Stimulated activated CD8-positive, alpha-beta memory T cell treated with anti-CD3 and anti-CD28 coated beads, Interleukin-12 subunit alpha, Interleukin-12 subunit beta, amount 100 ng/mL, for 4 hours (primary cell): ENCODE results near the gene CEP83.

Experiments used
- DNase-seq: peaks from one replicate; pipeline ENCODE4 v3.0.0-alpha.2; 2020; ENCODE audit warnings: low read depth

CEP83 gene

GRCh38 chr12:94304566-94305061, 155.1 kb downstream of the CEP83 start:
- DNase-seq = no peak

- no peak for DNase-seq
These were observed 155.7 kb downstream of the CEP83 start for GRCh38 chr12:94304012-94304411.

- no peak for DNase-seq
These were observed 159.8 kb downstream of the CEP83 start for GRCh38 chr12:94299846-94300245.

- no peak for DNase-seq
These were observed 161.7 kb downstream of the CEP83 start for GRCh38 chr12:94297876-94298505.

- no peak for DNase-seq
These were observed 162.5 kb downstream of the CEP83 start for GRCh38 chr12:94297096-94297699.

GRCh38 chr12:94290353-94290752, 169.3 kb downstream of the CEP83 start:
- DNase-seq = no peak

GRCh38 chr12:94289461-94290312, 170.0 kb downstream of the CEP83 start:
- DNase-seq = no peak

- no peak for DNase-seq
These were observed 172.4 kb downstream of the CEP83 start for GRCh38 chr12:94287245-94287628.

- DNase-seq = no peak
These were observed 173.0 kb downstream of the CEP83 start for GRCh38 chr12:94286583-94287244.

- DNase-seq = no peak
These were observed 173.6 kb downstream of the CEP83 start for GRCh38 chr12:94285943-94286582.

- DNase-seq = no peak
These were observed 174.8 kb downstream of the CEP83 start for GRCh38 chr12:94284859-94285258.

- DNase-seq = no peak
These were observed 175.6 kb downstream of the CEP83 start for GRCh38 chr12:94284046-94284445.

- no peak for DNase-seq
These were observed 177.0 kb downstream of the CEP83 start for GRCh38 chr12:94282675-94283074.

- DNase-seq = no peak
These were observed 179.6 kb downstream of the CEP83 start for GRCh38 chr12:94280063-94280462.

- no peak for DNase-seq
These were observed 182.2 kb downstream of the CEP83 start for GRCh38 chr12:94277426-94278000.

GRCh38 chr12:94276725-94277124, 182.9 kb downstream of the CEP83 start:
- no peak for DNase-seq

- no peak for DNase-seq
These were observed 186.4 kb downstream of the CEP83 start for GRCh38 chr12:94273272-94273671.

- DNase-seq = no peak
These were observed 187.4 kb downstream of the CEP83 start for GRCh38 chr12:94272280-94272679.

GRCh38 chr12:94271351-94271750, 188.3 kb downstream of the CEP83 start:
- no peak for DNase-seq

GRCh38 chr12:94269316-94269999, 190.2 kb downstream of the CEP83 start:
- no peak for DNase-seq

GRCh38 chr12:94267921-94268471, 191.7 kb downstream of the CEP83 start:
- DNase-seq = no peak
